ENCODE measurements around the gene THEMIS2.
"Not testable (repeated sequence)": the region's sequence is repeated elsewhere in the genome, so short reads cannot be mapped to it uniquely, and the experiment has no call there.

Gene THEMIS2

GRCh38 chr1:27872059-27872801 is at the start of gene THEMIS2:
Gene THEMIS2 (plus strand): TSS chr1:27872544. CDS start chr1:27872572, 28 bp downstream.
- DNase-seq = peak; percentile 78

GRCh38 chr1:27823784-27824183 is 48.6 kb upstream of the THEMIS2 start:
- no peak for DNase-seq

GRCh38 chr1:27824411-27824810 is 47.9 kb upstream of the THEMIS2 start:
- DNase-seq = no peak

- DNase-seq = not testable (repeated sequence)
These were observed 42.9 kb upstream of the THEMIS2 start for GRCh38 chr1:27829339-27829960.

GRCh38 chr1:27830621-27831440 is 41.5 kb upstream of the THEMIS2 start, which contains the start of gene PPP1R8:
Gene PPP1R8 (plus strand): TSS chr1:27830782. CDS start chr1:27830836, 54 bp downstream.
- DNase-seq = peak; percentile 89

GRCh38 chr1:27831568-27832410 is 40.6 kb upstream of the THEMIS2 start:
- DNase-seq = no peak

- no peak for DNase-seq
These were observed 39.6 kb upstream of the THEMIS2 start for GRCh38 chr1:27832762-27833161.

GRCh38 chr1:27833470-27833869 is 38.9 kb upstream of the THEMIS2 start:
- DNase-seq = no peak

- no peak for DNase-seq
These were observed 37.3 kb upstream of the THEMIS2 start for GRCh38 chr1:27835046-27835445.

- DNase-seq = no peak
These were observed 36.8 kb upstream of the THEMIS2 start for GRCh38 chr1:27835501-27835900.

- no peak for DNase-seq
These were observed 22.4 kb upstream of the THEMIS2 start for GRCh38 chr1:27849951-27850350.

GRCh38 chr1:27855085-27855484 is 17.3 kb upstream of the THEMIS2 start:
- DNase-seq = no peak

GRCh38 chr1:27856561-27857343 is 15.6 kb upstream of the THEMIS2 start:
- DNase-seq = no peak

- DNase-seq = not testable (repeated sequence)
These were observed 14.8 kb upstream of the THEMIS2 start for GRCh38 chr1:27857552-27857951.

GRCh38 chr1:27858072-27858948 is 14.0 kb upstream of the THEMIS2 start:
- DNase-seq = peak; percentile 81

GRCh38 chr1:27858949-27859576 is 13.3 kb upstream of the THEMIS2 start:
- no peak for DNase-seq

- no peak for DNase-seq
These were observed 10.9 kb upstream of the THEMIS2 start for GRCh38 chr1:27861436-27861835.

- no peak for DNase-seq
These were observed 10.3 kb upstream of the THEMIS2 start for GRCh38 chr1:27862004-27862403.

- DNase-seq = peak; percentile 82
These were observed 9.4 kb upstream of the THEMIS2 start for GRCh38 chr1:27862671-27863537.

Measured in CD4-positive, alpha-beta T cell treated with Interferon gamma for 1 hour (primary cell).